NT2/D1 (cell line): ENCODE data around the gene NAT14.

Experiments used
- SUZ12 ChIP-seq: IDR thresholded peaks from 2 replicates; pipeline ENCODE4 v1.6.1; 2011; ENCODE audit not compliant: insufficient read length, insufficient read depth; ENCODE audit errors: extremely low read depth
- YY1 ChIP-seq: IDR thresholded peaks from 2 replicates; pipeline ENCODE4 v1.6.1; 2011; ENCODE audit not compliant: insufficient read length, insufficient read depth
- ZNF274 ChIP-seq: IDR thresholded peaks from 2 replicates; pipeline ENCODE4 v1.6.1; 2011; ENCODE audit warnings: mild to moderate bottlenecking, low read depth, low read length

GRCh38 chr19:55502197-55502952, 17.4 kb downstream of the NAT14 start:
- TF ChIP-seq ZNF274 (no peak), SUZ12 (no peak), YY1 (no peak)
